ENCODE measurements around the gene UST.

DNA sequence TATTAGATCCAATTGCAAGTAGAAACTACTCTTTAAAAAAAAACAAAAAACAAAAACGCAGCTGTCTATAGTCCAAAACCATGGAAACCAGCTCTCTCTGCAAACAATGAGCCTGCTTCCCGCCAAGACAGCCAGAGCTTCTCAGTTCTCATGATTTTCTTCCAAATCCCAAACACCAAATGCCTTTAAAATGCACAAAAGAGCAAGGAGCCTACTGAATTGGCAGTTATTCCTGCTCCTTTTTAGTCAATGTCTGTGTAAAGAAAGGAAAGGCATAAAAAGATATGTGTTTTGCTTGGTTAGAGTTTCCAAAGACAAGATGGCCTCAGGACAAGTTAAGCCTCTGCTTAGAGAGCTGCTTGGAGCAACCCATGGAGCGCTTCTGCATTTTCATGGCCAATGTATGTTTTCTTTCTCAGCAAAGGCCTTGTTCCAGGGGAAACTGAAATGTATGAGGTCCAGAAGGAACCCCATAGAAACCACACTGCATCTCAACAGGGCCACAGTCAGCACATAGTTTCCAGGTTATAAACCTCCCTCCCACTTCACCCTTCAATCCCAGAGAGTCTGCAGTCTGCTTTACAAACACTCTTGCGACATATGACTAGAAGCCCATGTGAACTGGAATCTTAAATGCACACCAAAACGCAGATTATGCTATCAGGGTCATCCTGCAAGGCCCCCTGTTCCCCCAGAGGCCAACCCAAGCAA lies 361.4 kb downstream of the UST start:
- TF ChIP-seq, protein P1, sequence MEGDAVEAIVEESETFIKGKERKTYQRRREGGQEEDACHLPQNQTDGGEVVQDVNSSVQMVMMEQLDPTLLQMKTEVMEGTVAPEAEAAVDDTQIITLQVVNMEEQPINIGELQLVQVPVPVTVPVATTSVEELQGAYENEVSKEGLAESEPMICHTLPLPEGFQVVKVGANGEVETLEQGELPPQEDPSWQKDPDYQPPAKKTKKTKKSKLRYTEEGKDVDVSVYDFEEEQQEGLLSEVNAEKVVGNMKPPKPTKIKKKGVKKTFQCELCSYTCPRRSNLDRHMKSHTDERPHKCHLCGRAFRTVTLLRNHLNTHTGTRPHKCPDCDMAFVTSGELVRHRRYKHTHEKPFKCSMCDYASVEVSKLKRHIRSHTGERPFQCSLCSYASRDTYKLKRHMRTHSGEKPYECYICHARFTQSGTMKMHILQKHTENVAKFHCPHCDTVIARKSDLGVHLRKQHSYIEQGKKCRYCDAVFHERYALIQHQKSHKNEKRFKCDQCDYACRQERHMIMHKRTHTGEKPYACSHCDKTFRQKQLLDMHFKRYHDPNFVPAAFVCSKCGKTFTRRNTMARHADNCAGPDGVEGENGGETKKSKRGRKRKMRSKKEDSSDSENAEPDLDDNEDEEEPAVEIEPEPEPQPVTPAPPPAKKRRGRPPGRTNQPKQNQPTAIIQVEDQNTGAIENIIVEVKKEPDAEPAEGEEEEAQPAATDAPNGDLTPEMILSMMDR (IDR thresholded peaks at IDR 0.05): no peak
- TF ChIP-seq POLR2A (IDR thresholded peaks at IDR 0.05) (no peak), EP300 (IDR thresholded peaks at IDR 0.05) (no peak)
